Measurements from ENCODE around the gene PDE6D. TPM values are rescaled to one million over a fixed set of nuclear protein-coding genes. Genes with fewer than 3 reads are reported as not detected.

PDE6D gene
- polyA plus RNA-seq, 3 donors = 28.4 to 54.6 (median 50.5) TPM

DNA sequence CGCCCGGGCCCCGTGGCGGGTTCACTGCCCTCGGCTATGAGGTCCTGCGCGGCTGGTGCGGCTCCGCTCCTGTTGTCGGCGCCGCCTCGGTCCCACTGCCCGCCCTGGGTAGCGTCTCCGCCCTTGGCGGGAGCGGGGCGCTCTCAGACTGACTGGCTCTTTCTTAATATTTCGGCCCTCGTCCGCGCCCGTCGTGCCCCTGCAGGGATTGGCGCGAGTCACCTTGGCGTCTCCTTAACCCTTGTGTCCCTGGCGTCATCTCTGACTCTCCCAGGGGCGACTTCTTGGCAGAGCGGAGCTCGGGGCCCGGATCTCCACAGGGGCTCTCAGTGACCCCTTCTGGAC, 71.5 kb downstream of the PDE6D start:
- Histone ChIP-seq H3K9ac (ENCODE audit: insufficient read depth, low read length, poor library complexity, severe bottlenecking) (peak overlapping the region; percentile 100), H3K27ac (ENCODE audit: low read depth in 1 of 2, low read length in 2 of 2) (peak overlapping the region; percentile 91 to 97), H3K4me3 (replicated peaks in 1 of 3; ENCODE audit: low read depth in 2 of 3, low read length in 3 of 3) (peak overlapping the region; percentile 83 to 99 (median 90)), H3K9me3 (replicated peaks in 1 of 2; ENCODE audit: control insufficient read depth in 1 of 2, insufficient read depth in 1 of 2, low read length in 2 of 2) (no peaks in the 10 kb centered on the region), H4K20me1 (ENCODE audit: insufficient read depth, low read length) (peaks cover 55% of the 10 kb centered on the region), H3K4me2 (replicated peaks; ENCODE audit: extremely low read depth, low read length, poor library complexity, severe bottlenecking) (peak overlapping the region; percentile 93), H3K4me1 (ENCODE audit: control insufficient read depth in 1 of 2, insufficient read depth in 2 of 2, low read length in 2 of 2) (peaks cover 46 to 48% of the 10 kb centered on the region in 2 donors), H3K79me2 (ENCODE audit: insufficient read depth, low read length) (peaks cover 57% of the 10 kb centered on the region), H2AFZ (ENCODE audit: insufficient read depth, low read depth, low read length, poor library complexity, severe bottlenecking) (no peak overlapping the region), H3K36me3 (replicated peaks in 1 of 2; ENCODE audit: control insufficient read depth in 1 of 2, insufficient read depth in 2 of 2, low read length in 2 of 2) (peaks cover 11 to 13% of the 10 kb centered on the region in 2 donors), H3K27me3 (ENCODE audit: control insufficient read depth in 2 of 2, insufficient read depth in 2 of 2, low read length in 2 of 2) (no peaks in the 10 kb centered on the region)
- TF ChIP-seq, protein P1, sequence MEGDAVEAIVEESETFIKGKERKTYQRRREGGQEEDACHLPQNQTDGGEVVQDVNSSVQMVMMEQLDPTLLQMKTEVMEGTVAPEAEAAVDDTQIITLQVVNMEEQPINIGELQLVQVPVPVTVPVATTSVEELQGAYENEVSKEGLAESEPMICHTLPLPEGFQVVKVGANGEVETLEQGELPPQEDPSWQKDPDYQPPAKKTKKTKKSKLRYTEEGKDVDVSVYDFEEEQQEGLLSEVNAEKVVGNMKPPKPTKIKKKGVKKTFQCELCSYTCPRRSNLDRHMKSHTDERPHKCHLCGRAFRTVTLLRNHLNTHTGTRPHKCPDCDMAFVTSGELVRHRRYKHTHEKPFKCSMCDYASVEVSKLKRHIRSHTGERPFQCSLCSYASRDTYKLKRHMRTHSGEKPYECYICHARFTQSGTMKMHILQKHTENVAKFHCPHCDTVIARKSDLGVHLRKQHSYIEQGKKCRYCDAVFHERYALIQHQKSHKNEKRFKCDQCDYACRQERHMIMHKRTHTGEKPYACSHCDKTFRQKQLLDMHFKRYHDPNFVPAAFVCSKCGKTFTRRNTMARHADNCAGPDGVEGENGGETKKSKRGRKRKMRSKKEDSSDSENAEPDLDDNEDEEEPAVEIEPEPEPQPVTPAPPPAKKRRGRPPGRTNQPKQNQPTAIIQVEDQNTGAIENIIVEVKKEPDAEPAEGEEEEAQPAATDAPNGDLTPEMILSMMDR (IDR thresholded peaks at IDR 0.05) = no peak
- intact Hi-C loops (cut with micrococcal nuclease) = loop anchor here (5.0 to 10.0 kb wide), 2 partner anchors 73 to 75 kb away; partner anchors contain the start of genes PDE6D (in 2 of the 2) and COPS7B (in 1 of the 2)
- H3K36me3 Mint-ChIP-seq = peaks cover 21 to 31% of the 10 kb centered on the region in 2 donors
- H3K4me1 Mint-ChIP-seq = peaks cover 40% of the 10 kb centered on the region
- peaks cover 0 to 2% (median 0%) of the 10 kb centered on the region in 7 donors for H3K9me3 Mint-ChIP-seq
- peak in 1 of 3 donors; percentile 48 for DNase-seq
- H3K4me3 Mint-ChIP-seq = peak overlapping the region; percentile 91 to 93
- H3K27ac Mint-ChIP-seq = peak overlapping the region; percentile 91 to 100 (median 96)
- H3K27me3 Mint-ChIP-seq (ENCODE audit: low read depth in 3 of 3) = peaks cover 0 to 4% (median 0%) of the 10 kb centered on the region in 3 donors
- under 1% methylated on average over 33 of the region's 33 CpGs for WGBS (ENCODE audit: insufficient coverage)

DNA sequence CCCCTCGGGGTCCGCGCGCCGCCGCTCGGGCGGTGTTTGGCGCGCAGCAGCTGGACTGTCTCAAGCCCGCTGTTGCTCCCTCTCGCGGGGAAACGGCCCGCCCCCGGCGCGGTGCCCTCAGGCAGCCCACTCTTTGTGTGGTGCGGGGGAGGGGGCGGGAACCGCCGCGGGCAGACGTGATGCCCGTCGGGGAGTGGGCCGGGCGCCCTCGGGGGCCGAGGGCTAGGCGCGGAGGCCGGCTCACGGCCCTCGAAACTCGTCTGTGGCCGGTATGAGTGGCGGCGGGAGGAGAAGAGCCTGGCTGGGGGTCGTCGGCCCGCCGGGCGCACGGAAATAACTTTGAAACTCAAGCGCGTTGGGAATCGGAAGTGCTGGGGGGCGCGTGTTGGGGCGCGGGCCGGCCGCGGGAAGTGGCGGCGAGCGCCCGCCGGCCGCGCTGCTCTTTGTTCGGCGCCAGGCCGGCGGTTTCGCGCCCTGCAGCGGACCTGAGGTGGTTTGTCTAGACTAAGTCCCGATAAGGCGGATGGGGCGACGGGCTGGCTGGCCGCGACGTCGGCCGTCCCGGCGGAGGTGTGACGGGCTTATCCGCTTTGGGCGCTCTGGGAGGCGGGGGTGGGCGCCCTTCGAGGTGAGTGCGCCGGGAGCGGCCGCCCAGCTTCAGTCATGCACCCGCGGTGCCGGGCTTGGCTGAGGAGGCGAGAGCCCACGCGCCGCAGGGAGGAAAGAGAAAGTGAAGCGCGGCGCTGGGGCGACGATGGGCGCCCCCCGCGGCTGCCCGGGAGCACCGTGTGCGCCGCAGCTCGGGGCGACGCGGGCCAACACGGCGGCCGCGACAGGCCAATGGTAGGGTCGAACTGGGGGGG, 72.1 kb downstream of the PDE6D start:
- peaks cover 0 to 4% (median 0%) of the 10 kb centered on the region in 3 donors for H3K27me3 Mint-ChIP-seq (ENCODE audit: low read depth in 3 of 3)

More for the DNA sequence above, 72.1 kb downstream of the PDE6D start:
- TF ChIP-seq, protein P1 (IDR thresholded peaks at IDR 0.05) = no peak
- H3K4me2 ChIP-seq (replicated peaks; ENCODE audit: extremely low read depth, low read length, poor library complexity, severe bottlenecking) = peak overlapping the region; percentile 93
- H4K20me1 ChIP-seq (ENCODE audit: insufficient read depth, low read length) = peaks cover 49% of the 10 kb centered on the region
- Mint-ChIP-seq H3K27ac (peak overlapping the region; percentile 92 to 100 (median 99)), H3K36me3 (peaks cover 21 to 32% of the 10 kb centered on the region in 2 donors), H3K9me3 (peaks cover 0 to 2% (median 0%) of the 10 kb centered on the region in 7 donors), H3K4me3 (peak overlapping the region; percentile 99), H3K4me1 (peaks cover 39% of the 10 kb centered on the region)
- H3K27me3 ChIP-seq (ENCODE audit: control insufficient read depth in 2 of 2, insufficient read depth in 2 of 2, low read length in 2 of 2) = no peaks in the 10 kb centered on the region
- WGBS (ENCODE audit: insufficient coverage) = under 1% methylated on average over 117 of the region's 118 CpGs
- DNase-seq = peak; percentile 28 to 36 (median 35)
- peaks cover 11 to 13% of the 10 kb centered on the region in 2 donors for H3K36me3 ChIP-seq (replicated peaks in 1 of 2; ENCODE audit: control insufficient read depth in 1 of 2, insufficient read depth in 2 of 2, low read length in 2 of 2)
- peak overlapping the region; percentile 91 to 97 for H3K27ac ChIP-seq (ENCODE audit: low read depth in 1 of 2, low read length in 2 of 2)
- H3K4me3 ChIP-seq (replicated peaks in 1 of 3; ENCODE audit: low read depth in 2 of 3, low read length in 3 of 3) = peak overlapping the region; percentile 83 to 99 (median 90)
- H3K79me2 ChIP-seq (ENCODE audit: insufficient read depth, low read length) = peaks cover 57% of the 10 kb centered on the region
- no peak overlapping the region for H2AFZ ChIP-seq (ENCODE audit: insufficient read depth, low read depth, low read length, poor library complexity, severe bottlenecking)
- no peaks in the 10 kb centered on the region for H3K9me3 ChIP-seq (replicated peaks in 1 of 2; ENCODE audit: control insufficient read depth in 1 of 2, insufficient read depth in 1 of 2, low read length in 2 of 2)
- intact Hi-C loops (cut with micrococcal nuclease) = loop anchor here (5.0 to 10.0 kb wide), 2 partner anchors 73 to 76 kb away; partner anchors contain the start of genes PDE6D (in 2 of the 2) and COPS7B (in 1 of the 2)
- peak overlapping the region; percentile 100 for H3K9ac ChIP-seq (ENCODE audit: insufficient read depth, low read length, poor library complexity, severe bottlenecking)
- H3K4me1 ChIP-seq (ENCODE audit: control insufficient read depth in 1 of 2, insufficient read depth in 2 of 2, low read length in 2 of 2) = peaks cover 44 to 46% of the 10 kb centered on the region in 2 donors
